GM12874 (cell line): Measurements from ENCODE around the gene DUOXA2.

ENCODE experiments used
- CTCF ChIP-seq: IDR thresholded peaks from 2 replicates; pipeline ENCODE4 v1.5.1; 2011; ENCODE audit warnings: low read depth, mild to moderate bottlenecking, control low read depth, low read length, moderate library complexity; ENCODE audit not compliant: insufficient read depth

The DUOXA2 gene

GRCh38 chr15:45110256-45110820, 3.8 kb upstream of the DUOXA2 start:
- TF ChIP-seq CTCF, result no peak

- TF ChIP-seq CTCF, result no peak
Measured at GRCh38 chr15:45111390-45112142, 2.6 kb upstream of the DUOXA2 start.

- no peak for TF ChIP-seq CTCF
Measured at GRCh38 chr15:45112143-45112590, 2.0 kb upstream of the DUOXA2 start.

- TF ChIP-seq CTCF, result no peak
Measured at GRCh38 chr15:45112591-45113379, 1.3 kb upstream of the DUOXA2 start.

- TF ChIP-seq CTCF, result no peak
Measured at GRCh38 chr15:45113380-45113990, 641 bp upstream of the DUOXA2 start.

- no peak for TF ChIP-seq CTCF
Measured at GRCh38 chr15:45114751-45115085, 592 bp downstream of the DUOXA2 start.

GRCh38 chr15:45115312-45115820, 1.2 kb downstream of the DUOXA2 start:
- TF ChIP-seq CTCF, result no peak
